CD8-positive, alpha-beta memory T cell (primary cell): Measurements from ENCODE around the gene TOP2A. TPM values are rescaled to one million over a fixed set of nuclear protein-coding genes. Genes with fewer than 3 reads are reported as not detected.

Source experiments
- CTCF ChIA-PET: fragments of 350-600 bp; sonication (Branson Sonifier 250); formaldehyde crosslinking; loops from one replicate; lab custom pipeline; 2021; ENCODE audit warnings: antibody characterized with exemption; lab: Charles Lee
- POLR2A ChIA-PET: fragments of 350-600 bp; sonication (Branson Sonifier 250); formaldehyde crosslinking; loops from one replicate; lab custom pipeline; 2021; ENCODE audit warnings: antibody characterized with exemption; lab: Charles Lee
- DNase-seq, 5 donors: peaks; one replicate each; pipeline versions ENCODE4 v3.0.0 to v3.0.0-alpha.2; 2020 to 2022; ENCODE audit warnings: mixed read lengths in 1 of 5
- H3K27ac ChIP-seq: one replicate; pipeline ENCODE4 v1.7.0; 2013; ENCODE audit warnings: low read depth, mild to moderate bottlenecking, low read length, moderate library complexity
- H3K27me3 ChIP-seq: 2 replicates; pipeline ENCODE4 v1.7.0; 2013; ENCODE audit warnings: low read length, mild to moderate bottlenecking; ENCODE audit not compliant: insufficient read depth, poor library complexity, severe bottlenecking
- H3K36me3 ChIP-seq: 2 replicates; pipeline ENCODE4 v1.7.0; 2013; ENCODE audit warnings: mild to moderate bottlenecking, low read length, moderate library complexity; ENCODE audit not compliant: insufficient read depth
- H3K4me1 ChIP-seq: 2 replicates; pipeline ENCODE4 v1.7.0; 2013; ENCODE audit warnings: mild to moderate bottlenecking, low read length, moderate library complexity; ENCODE audit not compliant: insufficient read depth
- H3K4me3 ChIP-seq: 2 replicates; pipeline ENCODE4 v1.7.0; 2013; ENCODE audit warnings: mild to moderate bottlenecking, low read length
- H3K9me3 ChIP-seq: 2 replicates; pipeline ENCODE4 v1.7.0; 2013; ENCODE audit warnings: mild to moderate bottlenecking, low read length
- H3K27ac Mint-ChIP-seq, 8 donors: one replicate each; pipeline ENCODE4 v1.8.0; 2020 to 2021; ENCODE audit warnings: mixed read lengths in 8 of 8, mild to moderate bottlenecking in 6 of 8, inconsistent platforms in 3 of 8, moderate library complexity in 3 of 8
- H3K27me3 Mint-ChIP-seq, 2 donors: one replicate each; pipeline ENCODE4 v1.8.0; 2020 to 2021; ENCODE audit warnings: mixed read lengths in 2 of 2, mild to moderate bottlenecking in 1 of 2, moderate library complexity in 1 of 2
- H3K36me3 Mint-ChIP-seq, 3 donors: one replicate each; pipeline ENCODE4 v1.8.0; 2020 to 2021; ENCODE audit warnings: mixed read lengths in 3 of 3, inconsistent platforms in 1 of 3, mild to moderate bottlenecking in 1 of 3
- H3K4me1 Mint-ChIP-seq, 3 donors: one replicate each; pipeline ENCODE4 v1.8.0; 2020 to 2021; ENCODE audit warnings: mixed read lengths in 3 of 3, inconsistent platforms in 1 of 3, mild to moderate bottlenecking in 1 of 3
- H3K4me3 Mint-ChIP-seq, 7 donors: one replicate each; pipeline ENCODE4 v1.8.0; 2020 to 2021; ENCODE audit warnings: mixed read lengths in 7 of 7, mild to moderate bottlenecking in 6 of 7, moderate library complexity in 4 of 7, inconsistent platforms in 2 of 7
- H3K9me3 Mint-ChIP-seq, 5 donors: one replicate each; pipeline ENCODE4 v1.8.0; 2020 to 2022; ENCODE audit warnings: mixed read lengths in 5 of 5, mild to moderate bottlenecking in 3 of 5, moderate library complexity in 2 of 5, inconsistent platforms in 1 of 5
- polyA plus RNA-seq: library from polyadenylated mRNA; unstranded; fragments of 300-500 nt; fragmentation: Illumina TruSeq; gene quantifications from one replicate; pipeline ENCODE4 v1.2.3, GENCODE V29; 2021
- total RNA-seq, 2 experiments: library from RNA; stranded (reverse); gene quantifications; one replicate each; pipeline ENCODE4 v1.2.3, GENCODE V29; 2021

TOP2A gene
- total and polyA plus RNA-seq, 3 experiments from 2014 or later: 0.86 to 143 (median 138) TPM

GRCh38 chr17:40432864-40433528, 15.3 kb upstream of the TOP2A start:
- no peaks in the 10 kb centered on the region for H3K9me3 Mint-ChIP-seq
- ChIA-PET CTCF (interaction anchor here (1.3 kb wide), 1 partner anchor 15 kb away, joined by 3 read pairs; no protein-coding TSS in a partner anchor), POLR2A (no interaction called here)
- Histone ChIP-seq H3K4me1 (peaks cover 1% of the 10 kb centered on the region), H3K4me3 (no peak overlapping the region), H3K36me3 (no peaks in the 10 kb centered on the region), H3K27me3 (no peaks in the 10 kb centered on the region), H3K27ac (no peak overlapping the region), H3K9me3 (no peaks in the 10 kb centered on the region)
- H3K4me1 Mint-ChIP-seq: peaks cover 2 to 8% (median 2%) of the 10 kb centered on the region in 3 donors
- peak overlapping the region in 3 of 8 donors; percentile 24 to 43 (median 43) for H3K27ac Mint-ChIP-seq
- peaks cover 0 to 6% of the 10 kb centered on the region in 2 donors for H3K27me3 Mint-ChIP-seq
- DNase-seq: no peak
- H3K36me3 Mint-ChIP-seq: no peaks in the 10 kb centered on the region
- H3K4me3 Mint-ChIP-seq: no peak overlapping the region

GRCh38 chr17:40431231-40431602, 13.5 kb upstream of the TOP2A start:
- ChIA-PET CTCF (interaction anchor here (1.1 to 1.7 kb wide), 2 partner anchors 13 to 102 kb away, joined by 3 to 4 read pairs; partner anchors contain the start of gene TOP2A), POLR2A (no interaction called here)
- peaks cover 19% of the 10 kb centered on the region for H3K4me1 ChIP-seq
- no peaks in the 10 kb centered on the region for H3K36me3 ChIP-seq
- no peaks in the 10 kb centered on the region for H3K27me3 ChIP-seq
- H3K27me3 Mint-ChIP-seq: peaks cover 0 to 6% of the 10 kb centered on the region in 2 donors
- no peak for DNase-seq
- peak overlapping the region in 1 of 8 donors; percentile 96 for H3K27ac Mint-ChIP-seq
- H3K9me3 ChIP-seq: no peaks in the 10 kb centered on the region
- H3K27ac ChIP-seq: no peak overlapping the region
- H3K4me1 Mint-ChIP-seq: peaks cover 16 to 20% (median 20%) of the 10 kb centered on the region in 3 donors
- H3K36me3 Mint-ChIP-seq: no peaks in the 10 kb centered on the region
- no peaks in the 10 kb centered on the region for H3K9me3 Mint-ChIP-seq
- no peak overlapping the region for H3K4me3 Mint-ChIP-seq
- no peak overlapping the region for H3K4me3 ChIP-seq

- no peaks in the 10 kb centered on the region for H3K36me3 Mint-ChIP-seq
- H3K36me3 ChIP-seq: no peaks in the 10 kb centered on the region
- H3K27ac ChIP-seq: no peak overlapping the region
- H3K9me3 Mint-ChIP-seq: no peaks in the 10 kb centered on the region
- CTCF ChIA-PET: interaction anchor here (1.1 to 1.7 kb wide), 2 partner anchors 13 to 103 kb away, joined by 3 to 4 read pairs; partner anchors contain the start of gene TOP2A
- POLR2A ChIA-PET: interaction anchor here (0.7 kb wide), 1 partner anchor 64 kb away, joined by 4 read pairs; no protein-coding TSS in a partner anchor
- peaks cover 0 to 6% of the 10 kb centered on the region in 2 donors for H3K27me3 Mint-ChIP-seq
- DNase-seq: no peak
- peaks cover 26% of the 10 kb centered on the region for H3K4me1 ChIP-seq
- no peak overlapping the region for H3K4me3 Mint-ChIP-seq
- peak overlapping the region in 1 of 8 donors; percentile 96 for H3K27ac Mint-ChIP-seq
- H3K4me3 ChIP-seq: no peak overlapping the region
- H3K4me1 Mint-ChIP-seq: peaks cover 23 to 27% (median 26%) of the 10 kb centered on the region in 3 donors
- H3K9me3 ChIP-seq: no peaks in the 10 kb centered on the region
- no peaks in the 10 kb centered on the region for H3K27me3 ChIP-seq
Measured at GRCh38 chr17:40430272-40431230, 12.9 kb upstream of the TOP2A start.

GRCh38 chr17:40427002-40427491, 9.4 kb upstream of the TOP2A start:
- H3K36me3 Mint-ChIP-seq: no peaks in the 10 kb centered on the region
- peak overlapping the region; percentile 11 for H3K4me3 ChIP-seq
- H3K9me3 ChIP-seq: no peaks in the 10 kb centered on the region
- peak overlapping the region in 6 of 8 donors; percentile 3 to 81 (median 17) for H3K27ac Mint-ChIP-seq
- no peak overlapping the region for H3K27ac ChIP-seq
- H3K36me3 ChIP-seq: no peaks in the 10 kb centered on the region
- peak in 1 of 5 donors; percentile 54 for DNase-seq
- H3K9me3 Mint-ChIP-seq: no peaks in the 10 kb centered on the region
- peaks cover 0 to 6% of the 10 kb centered on the region in 2 donors for H3K27me3 Mint-ChIP-seq
- H3K4me3 Mint-ChIP-seq: peak overlapping the region in 5 of 7 donors; percentile 2 to 66 (median 22)
- H3K4me1 ChIP-seq: peaks cover 29% of the 10 kb centered on the region
- POLR2A ChIA-PET: interaction anchor here (0.5 to 2.1 kb wide), 4 partner anchors 9 to 167 kb away, joined by 3 to 10 read pairs (median 3); partner anchors contain the start of gene TOP2A
- CTCF ChIA-PET: interaction anchor here (0.9 to 3.6 kb wide), 9 partner anchors 10 to 137 kb away, joined by 3 to 20 read pairs (median 4); partner anchors contain the start of genes IGFBP4 and TOP2A
- peaks cover 25 to 29% (median 29%) of the 10 kb centered on the region in 3 donors for H3K4me1 Mint-ChIP-seq
- no peaks in the 10 kb centered on the region for H3K27me3 ChIP-seq

- Mint-ChIP-seq H3K4me3 (peak overlapping the region in 1 of 7 donors; percentile 18), H3K27me3 (peaks cover 0 to 3% of the 10 kb centered on the region in 2 donors), H3K9me3 (no peaks in the 10 kb centered on the region), H3K27ac (peak overlapping the region in 1 of 8 donors; percentile 11), H3K4me1 (peaks cover 25 to 29% (median 29%) of the 10 kb centered on the region in 3 donors), H3K36me3 (no peaks in the 10 kb centered on the region)
- no peaks in the 10 kb centered on the region for H3K9me3 ChIP-seq
- no peak for DNase-seq
- no peaks in the 10 kb centered on the region for H3K36me3 ChIP-seq
- ChIA-PET POLR2A (no interaction called here), CTCF (interaction anchor here (1.1 to 3.6 kb wide), 5 partner anchors 8 to 138 kb away, joined by 3 to 20 read pairs (median 6); partner anchors contain the start of genes IGFBP4 and TOP2A)
- H3K27ac ChIP-seq: no peak overlapping the region
- peaks cover 29% of the 10 kb centered on the region for H3K4me1 ChIP-seq
- no peaks in the 10 kb centered on the region for H3K27me3 ChIP-seq
- H3K4me3 ChIP-seq: no peak overlapping the region
Measured at GRCh38 chr17:40425741-40426140, 8.0 kb upstream of the TOP2A start.

GRCh38 chr17:40422990-40423633, 5.4 kb upstream of the TOP2A start:
- Mint-ChIP-seq H3K27me3 (no peaks in the 10 kb centered on the region), H3K4me3 (no peak overlapping the region), H3K27ac (peak overlapping the region in 1 of 8 donors; percentile 25), H3K36me3 (peaks cover 0 to under 1% (median 0%) of the 10 kb centered on the region in 3 donors), H3K4me1 (peaks cover 25 to 35% (median 29%) of the 10 kb centered on the region in 3 donors), H3K9me3 (no peaks in the 10 kb centered on the region)
- no peak for DNase-seq
- POLR2A ChIA-PET: interaction anchor here (0.5 kb wide), 1 partner anchor 27 kb away, joined by 3 read pairs; no protein-coding TSS in a partner anchor
- Histone ChIP-seq H3K36me3 (no peaks in the 10 kb centered on the region), H3K27ac (no peak overlapping the region), H3K27me3 (no peaks in the 10 kb centered on the region), H3K4me3 (no peak overlapping the region), H3K9me3 (no peaks in the 10 kb centered on the region), H3K4me1 (peaks cover 32% of the 10 kb centered on the region)
- CTCF ChIA-PET: interaction anchor here (1.5 to 2.3 kb wide), 2 partner anchors 12 to 137 kb away, joined by 3 to 9 read pairs; no protein-coding TSS in a partner anchor
